Nephron progenitor cell (in vitro differentiated cells): ENCODE measurements around the gene KLF1.
A peak's percentile ranks its signal among the peaks of the same experiment; 100 is the strongest.

Experiments used
- DNase-seq: peaks from one replicate; pipeline ENCODE4 v3.0.0; 2021
- H3K27ac Mint-ChIP-seq: 2 replicates; pipeline ENCODE4 v1.8.0; 2021; ENCODE audit warnings: mild to moderate bottlenecking, moderate library complexity, mixed read lengths
- H3K27me3 Mint-ChIP-seq: 2 replicates; pipeline ENCODE4 v1.8.0; 2021; ENCODE audit warnings: mild to moderate bottlenecking, low read depth, mixed read lengths; ENCODE audit not compliant: poor library complexity
- H3K36me3 Mint-ChIP-seq: 2 replicates; pipeline ENCODE4 v1.8.0; 2021; ENCODE audit warnings: low read depth, mixed read lengths
- H3K4me1 Mint-ChIP-seq: 2 replicates; pipeline ENCODE4 v1.8.0; 2021; ENCODE audit warnings: mixed read lengths
- H3K4me3 Mint-ChIP-seq: 2 replicates; pipeline ENCODE4 v1.8.0; 2021; ENCODE audit warnings: mild to moderate bottlenecking, moderate library complexity, mixed read lengths
- H3K9me3 Mint-ChIP-seq: 2 replicates; pipeline ENCODE4 v1.8.0; 2021; ENCODE audit warnings: mild to moderate bottlenecking, moderate library complexity, mixed read lengths
- TF ChIP-seq, protein P1 (sequence below): fragments of 200-600 bp; sonication (generic); IDR thresholded peaks from 2 replicates; pipeline ENCODE4 v1.5.0; 2021; ENCODE audit warnings: antibody characterized with exemption

Gene KLF1

GRCh38 chr19:12913851-12914690 lies 27.1 kb upstream of the KLF1 start:
- Mint-ChIP-seq H3K4me3 (peak overlapping the region; percentile 45), H3K27ac (peak overlapping the region; percentile 78), H3K4me1 (peaks cover 27% of the 10 kb centered on the region), H3K27me3 (peaks cover 7% of the 10 kb centered on the region), H3K9me3 (peaks cover 7% of the 10 kb centered on the region), H3K36me3 (no peaks in the 10 kb centered on the region)
- TF ChIP-seq, protein P1, sequence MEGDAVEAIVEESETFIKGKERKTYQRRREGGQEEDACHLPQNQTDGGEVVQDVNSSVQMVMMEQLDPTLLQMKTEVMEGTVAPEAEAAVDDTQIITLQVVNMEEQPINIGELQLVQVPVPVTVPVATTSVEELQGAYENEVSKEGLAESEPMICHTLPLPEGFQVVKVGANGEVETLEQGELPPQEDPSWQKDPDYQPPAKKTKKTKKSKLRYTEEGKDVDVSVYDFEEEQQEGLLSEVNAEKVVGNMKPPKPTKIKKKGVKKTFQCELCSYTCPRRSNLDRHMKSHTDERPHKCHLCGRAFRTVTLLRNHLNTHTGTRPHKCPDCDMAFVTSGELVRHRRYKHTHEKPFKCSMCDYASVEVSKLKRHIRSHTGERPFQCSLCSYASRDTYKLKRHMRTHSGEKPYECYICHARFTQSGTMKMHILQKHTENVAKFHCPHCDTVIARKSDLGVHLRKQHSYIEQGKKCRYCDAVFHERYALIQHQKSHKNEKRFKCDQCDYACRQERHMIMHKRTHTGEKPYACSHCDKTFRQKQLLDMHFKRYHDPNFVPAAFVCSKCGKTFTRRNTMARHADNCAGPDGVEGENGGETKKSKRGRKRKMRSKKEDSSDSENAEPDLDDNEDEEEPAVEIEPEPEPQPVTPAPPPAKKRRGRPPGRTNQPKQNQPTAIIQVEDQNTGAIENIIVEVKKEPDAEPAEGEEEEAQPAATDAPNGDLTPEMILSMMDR, result no peak
- no peak for DNase-seq

DNA sequence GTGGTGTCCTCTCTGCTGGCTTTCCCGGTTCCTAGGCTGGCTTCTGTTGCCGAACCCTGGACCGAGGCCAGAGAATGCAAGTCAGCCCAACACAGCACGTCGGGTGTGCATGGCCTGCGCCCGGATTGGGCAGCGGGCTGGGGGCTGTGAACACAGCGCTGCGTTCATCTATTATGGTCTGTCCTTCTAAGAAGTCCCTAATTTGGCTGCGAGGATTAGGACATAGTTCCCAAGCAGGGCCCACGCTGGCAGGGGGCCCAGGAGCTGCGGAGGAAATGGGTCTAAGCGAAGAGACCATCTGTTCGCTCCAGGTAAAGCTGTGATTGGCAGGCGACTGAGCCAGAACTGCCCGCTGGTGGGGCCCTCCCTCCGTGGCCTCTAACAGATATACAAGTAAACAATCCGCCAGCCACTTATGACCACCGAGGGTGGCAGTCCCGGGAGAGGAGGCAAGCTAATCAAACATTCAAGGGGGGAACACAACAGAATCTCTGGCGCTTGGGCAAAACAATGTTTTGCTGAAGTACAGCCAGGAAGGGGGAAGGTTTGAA lies 26.1 kb upstream of the KLF1 start:
- Mint-ChIP-seq H3K9me3 (no peaks in the 10 kb centered on the region), H3K27me3 (peaks cover 3% of the 10 kb centered on the region), H3K4me1 (peaks cover 34% of the 10 kb centered on the region), H3K27ac (peak overlapping the region; percentile 78), H3K36me3 (no peaks in the 10 kb centered on the region), H3K4me3 (peak overlapping the region; percentile 6)
- DNase-seq, result peak; percentile 29
- TF ChIP-seq, protein P1, result no peak

- no peak overlapping the region for H3K27ac Mint-ChIP-seq
- TF ChIP-seq, protein P1, result no peak
- H3K4me3 Mint-ChIP-seq, result no peak overlapping the region
Observed at GRCh38 chr19:12912571-12912970, 25.6 kb upstream of the KLF1 start.

GRCh38 chr19:12907166-12907565 lies 20.2 kb upstream of the KLF1 start:
- TF ChIP-seq, protein P1, result no peak
- H3K4me3 Mint-ChIP-seq, result no peak overlapping the region
- H3K9me3 Mint-ChIP-seq, result no peaks in the 10 kb centered on the region
- DNase-seq, result no peak
- peaks cover 12% of the 10 kb centered on the region for H3K4me1 Mint-ChIP-seq
- H3K27me3 Mint-ChIP-seq, result peaks cover 3% of the 10 kb centered on the region
- H3K27ac Mint-ChIP-seq, result no peak overlapping the region
- no peaks in the 10 kb centered on the region for H3K36me3 Mint-ChIP-seq

More at GRCh38 chr19:12912571-12912970, 25.6 kb upstream of the KLF1 start:
- Mint-ChIP-seq H3K36me3 (no peaks in the 10 kb centered on the region), H3K4me1 (peaks cover 34% of the 10 kb centered on the region), H3K27me3 (peaks cover 3% of the 10 kb centered on the region), H3K9me3 (no peaks in the 10 kb centered on the region)
- no peak for DNase-seq

GRCh38 chr19:12899891-12900518 lies 13.0 kb upstream of the KLF1 start:
- H3K27me3 Mint-ChIP-seq, result peaks cover 3% of the 10 kb centered on the region
- peaks cover 2% of the 10 kb centered on the region for H3K36me3 Mint-ChIP-seq
- no peaks in the 10 kb centered on the region for H3K9me3 Mint-ChIP-seq
- no peak for DNase-seq
- peak overlapping the region; percentile 51 for H3K27ac Mint-ChIP-seq
- H3K4me3 Mint-ChIP-seq, result no peak overlapping the region
- TF ChIP-seq, protein P1, result no peak
- H3K4me1 Mint-ChIP-seq, result no peaks in the 10 kb centered on the region
